Nephron (organoid): ENCODE results near the gene UBXN10.

Experiments used
- H3K27ac Mint-ChIP-seq, 3 experiments: 2 replicates each; pipeline ENCODE4 v1.8.0; 2020; ENCODE audit warnings: mixed read lengths in 3 of 3, mild to moderate bottlenecking in 2 of 3, moderate library complexity in 1 of 3
- H3K27me3 Mint-ChIP-seq: 2 replicates; pipeline ENCODE4 v1.8.0; 2021; ENCODE audit warnings: low read depth, mild to moderate bottlenecking, moderate library complexity, mixed read lengths
- H3K36me3 Mint-ChIP-seq: 2 replicates; pipeline ENCODE4 v1.8.0; 2020; ENCODE audit warnings: low read depth, mixed read lengths
- H3K4me1 Mint-ChIP-seq: 2 replicates; pipeline ENCODE4 v1.8.0; 2020; ENCODE audit warnings: mixed read lengths
- H3K4me3 Mint-ChIP-seq, 3 experiments: 2 replicates each; pipeline ENCODE4 v1.8.0; 2020; ENCODE audit warnings: mild to moderate bottlenecking in 3 of 3, mixed read lengths in 3 of 3, moderate library complexity in 2 of 3
- H3K9me3 Mint-ChIP-seq: 2 replicates; pipeline ENCODE4 v1.8.0; 2020; ENCODE audit warnings: mixed read lengths
- TF ChIP-seq, protein P1 (sequence below), 3 experiments: fragments of 200-600 bp; sonication (generic); IDR thresholded peaks; one replicate each; pipeline ENCODE4 v1.5.0; 2021; ENCODE audit warnings: antibody characterized with exemption in 3 of 3; ENCODE audit not compliant: unreplicated experiment in 3 of 3

Gene UBXN10

DNA sequence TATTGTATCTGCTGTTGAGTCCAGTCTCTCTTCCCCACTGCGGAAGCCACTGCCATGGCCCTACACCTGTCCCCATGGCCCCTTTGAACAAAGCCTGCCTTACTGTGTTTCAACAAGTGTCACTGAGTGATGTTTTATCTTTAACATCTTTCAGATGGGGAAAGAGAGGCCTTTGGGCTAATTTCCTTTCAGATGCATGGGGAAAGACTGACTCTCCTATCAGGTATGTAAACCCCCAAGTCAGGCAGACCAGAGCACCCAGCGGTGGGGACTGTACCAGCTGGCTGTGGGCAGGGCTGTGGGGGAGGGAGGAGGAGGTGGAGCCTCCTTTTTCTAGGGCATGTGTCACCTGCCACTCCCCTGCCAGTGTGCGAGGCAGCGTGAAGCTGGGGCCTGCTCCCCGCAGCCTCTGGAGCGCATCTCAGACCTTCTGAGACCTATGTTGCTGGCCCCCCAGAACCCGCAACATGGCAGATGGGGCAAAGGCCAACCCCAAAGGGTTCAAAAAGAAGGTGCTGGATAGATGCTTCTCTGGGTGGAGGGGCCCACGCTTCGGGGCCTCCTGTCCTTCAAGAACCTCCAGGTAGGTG lies 46.8 kb upstream of the UBXN10 start, which contains the start of gene PLA2G2F:
Gene PLA2G2F (plus strand): TSS at position 363 of the 590 bp plus-strand sequence. CDS start 105 bp downstream, at position 468.
- no peaks in the 10 kb centered on the region for H3K4me1 Mint-ChIP-seq
- TF ChIP-seq, protein P1, sequence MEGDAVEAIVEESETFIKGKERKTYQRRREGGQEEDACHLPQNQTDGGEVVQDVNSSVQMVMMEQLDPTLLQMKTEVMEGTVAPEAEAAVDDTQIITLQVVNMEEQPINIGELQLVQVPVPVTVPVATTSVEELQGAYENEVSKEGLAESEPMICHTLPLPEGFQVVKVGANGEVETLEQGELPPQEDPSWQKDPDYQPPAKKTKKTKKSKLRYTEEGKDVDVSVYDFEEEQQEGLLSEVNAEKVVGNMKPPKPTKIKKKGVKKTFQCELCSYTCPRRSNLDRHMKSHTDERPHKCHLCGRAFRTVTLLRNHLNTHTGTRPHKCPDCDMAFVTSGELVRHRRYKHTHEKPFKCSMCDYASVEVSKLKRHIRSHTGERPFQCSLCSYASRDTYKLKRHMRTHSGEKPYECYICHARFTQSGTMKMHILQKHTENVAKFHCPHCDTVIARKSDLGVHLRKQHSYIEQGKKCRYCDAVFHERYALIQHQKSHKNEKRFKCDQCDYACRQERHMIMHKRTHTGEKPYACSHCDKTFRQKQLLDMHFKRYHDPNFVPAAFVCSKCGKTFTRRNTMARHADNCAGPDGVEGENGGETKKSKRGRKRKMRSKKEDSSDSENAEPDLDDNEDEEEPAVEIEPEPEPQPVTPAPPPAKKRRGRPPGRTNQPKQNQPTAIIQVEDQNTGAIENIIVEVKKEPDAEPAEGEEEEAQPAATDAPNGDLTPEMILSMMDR (IDR thresholded peaks at IDR 0.05; ENCODE audit: unreplicated experiment in 3 of 3): no peak
- no peak within 1 kb of the TSS for H3K27ac Mint-ChIP-seq
- no peaks in the 10 kb centered on the region for H3K36me3 Mint-ChIP-seq
- no peaks in the 10 kb centered on the region for H3K9me3 Mint-ChIP-seq
- no peak within 1 kb of the TSS for H3K4me3 Mint-ChIP-seq
- peaks cover 12% of the 10 kb centered on the region for H3K27me3 Mint-ChIP-seq

DNA sequence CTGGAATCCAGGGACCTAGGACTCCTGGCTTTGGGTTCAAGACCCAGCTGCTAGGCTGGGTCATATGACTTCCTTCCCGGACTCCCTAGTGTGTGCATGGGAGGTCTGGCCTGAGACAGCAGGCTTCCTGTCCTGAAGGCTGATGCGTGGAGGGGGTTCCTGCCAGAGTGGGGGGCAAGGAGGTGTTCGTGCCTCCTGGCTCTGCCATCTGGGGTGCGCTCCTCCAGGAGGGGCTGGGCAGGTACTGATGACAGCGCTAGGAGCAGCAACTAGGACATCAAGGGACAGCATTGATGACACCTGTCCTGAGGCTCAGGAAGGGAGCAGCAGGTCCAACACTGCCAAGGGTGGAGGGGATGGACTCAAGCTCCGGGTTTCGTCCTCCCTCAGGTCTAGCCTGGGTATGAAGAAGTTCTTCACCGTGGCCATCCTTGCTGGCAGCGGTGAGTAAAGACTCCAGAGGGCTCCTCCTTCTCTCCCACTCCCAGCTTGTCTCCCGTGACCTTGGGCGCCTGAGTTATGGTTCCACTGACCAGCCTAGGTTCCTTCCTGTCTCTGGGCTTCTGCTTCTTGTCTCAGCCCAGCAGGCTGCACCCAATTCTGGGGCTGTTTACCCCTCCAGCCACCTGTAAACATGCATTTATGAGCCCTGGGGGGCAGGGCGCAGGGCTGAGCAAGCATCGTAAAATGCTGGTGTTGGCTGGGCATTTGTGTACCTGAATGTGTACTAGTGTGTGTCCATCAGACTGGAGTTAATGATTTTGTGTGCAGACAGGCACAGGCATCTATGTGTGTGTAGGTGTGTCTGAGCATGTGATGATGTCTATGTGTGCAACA lies 45.9 kb upstream of the UBXN10 start:
- TF ChIP-seq, protein P1 (IDR thresholded peaks at IDR 0.05; ENCODE audit: unreplicated experiment in 3 of 3): no peak
- H3K4me1 Mint-ChIP-seq: no peaks in the 10 kb centered on the region
- H3K9me3 Mint-ChIP-seq: no peaks in the 10 kb centered on the region
- no peak overlapping the region for H3K27ac Mint-ChIP-seq
- no peak overlapping the region for H3K4me3 Mint-ChIP-seq
- H3K36me3 Mint-ChIP-seq: no peaks in the 10 kb centered on the region
- H3K27me3 Mint-ChIP-seq: peaks cover 14% of the 10 kb centered on the region

DNA sequence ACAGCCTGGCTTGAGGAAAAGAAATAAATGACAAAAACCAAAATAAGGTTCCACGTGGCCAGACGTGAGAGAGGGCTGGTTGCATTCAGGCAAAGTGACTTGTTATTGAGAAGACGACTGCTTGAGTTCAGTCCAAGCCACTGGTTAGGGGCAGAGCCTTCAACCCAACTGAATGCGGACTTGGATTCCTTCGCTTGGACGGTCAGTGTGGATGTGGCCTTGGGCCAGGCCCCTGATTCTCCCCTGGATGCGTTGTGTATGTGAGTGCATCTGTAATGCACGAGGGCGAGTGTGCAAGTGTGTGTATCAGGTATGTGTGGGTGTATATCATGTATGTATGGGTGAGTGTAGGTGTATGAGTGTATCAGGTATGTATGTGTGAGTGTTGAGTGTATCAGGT lies 44.9 kb upstream of the UBXN10 start:
- Mint-ChIP-seq H3K36me3 (no peaks in the 10 kb centered on the region), H3K27ac (no peak overlapping the region), H3K4me3 (no peak overlapping the region), H3K4me1 (no peaks in the 10 kb centered on the region), H3K9me3 (no peaks in the 10 kb centered on the region), H3K27me3 (peaks cover 14% of the 10 kb centered on the region)
- TF ChIP-seq, protein P1 (IDR thresholded peaks at IDR 0.05; ENCODE audit: unreplicated experiment in 3 of 3): no peak

DNA sequence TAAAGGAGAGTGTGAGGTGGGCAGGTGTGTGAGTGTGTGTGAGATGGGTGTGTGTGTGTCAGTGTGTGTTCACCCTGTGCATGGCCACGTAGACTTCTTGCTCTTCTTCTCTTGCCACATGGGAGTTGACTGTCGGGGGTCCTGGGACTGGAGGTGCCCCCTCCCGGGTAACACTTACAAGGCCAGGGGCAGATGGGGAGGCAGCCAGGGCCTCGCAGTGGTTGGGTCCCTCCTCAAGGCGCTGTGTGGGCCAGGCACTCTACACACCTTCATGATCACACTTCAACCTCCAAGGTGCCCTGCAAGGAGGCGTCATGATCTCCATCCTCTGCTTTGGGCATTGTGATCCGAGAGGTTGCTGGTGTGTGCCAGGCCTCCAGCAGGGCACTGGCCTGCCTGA lies 44.4 kb upstream of the UBXN10 start:
- H3K36me3 Mint-ChIP-seq: no peaks in the 10 kb centered on the region
- H3K4me1 Mint-ChIP-seq: no peaks in the 10 kb centered on the region
- peaks cover 14% of the 10 kb centered on the region for H3K27me3 Mint-ChIP-seq
- no peak overlapping the region for H3K4me3 Mint-ChIP-seq
- no peaks in the 10 kb centered on the region for H3K9me3 Mint-ChIP-seq
- no peak overlapping the region for H3K27ac Mint-ChIP-seq
- TF ChIP-seq, protein P1 (IDR thresholded peaks at IDR 0.05; ENCODE audit: unreplicated experiment in 3 of 3): no peak

DNA sequence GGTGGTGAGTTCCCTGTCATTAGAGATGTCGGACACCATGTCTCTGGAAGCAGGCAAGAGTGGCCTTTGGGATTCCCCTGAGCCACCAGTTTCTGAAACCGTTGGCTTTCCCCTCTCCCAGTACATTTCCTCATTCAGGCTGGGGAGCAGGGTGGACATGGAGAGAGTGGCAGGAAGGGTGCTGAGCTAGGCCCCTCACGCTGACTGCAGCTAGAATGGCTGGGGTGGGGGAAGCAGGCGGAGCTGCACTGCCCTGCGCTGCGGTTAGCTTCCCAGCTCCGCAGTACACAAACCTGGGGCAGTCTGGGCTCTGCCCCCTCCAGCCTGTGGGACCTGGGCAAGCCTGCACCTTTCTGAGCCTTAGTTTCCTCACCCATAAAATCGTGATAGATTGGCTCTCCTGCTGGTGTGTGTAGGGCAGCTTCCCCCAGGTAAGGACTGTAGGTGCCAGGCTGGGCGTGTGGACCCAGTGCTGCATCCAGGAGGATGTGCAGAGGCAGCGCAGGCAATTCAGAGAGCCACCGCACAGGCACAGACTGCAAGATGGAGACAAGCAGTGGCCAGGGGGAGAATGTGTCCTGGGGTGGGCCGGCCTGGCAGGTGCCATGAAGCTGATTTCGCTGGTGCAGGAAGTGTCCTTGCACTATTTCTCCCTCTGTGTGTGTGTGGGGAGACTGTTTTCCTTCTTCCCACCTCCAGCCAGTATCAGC lies 43.7 kb upstream of the UBXN10 start:
- H3K4me3 Mint-ChIP-seq: no peak overlapping the region
- peaks cover 14% of the 10 kb centered on the region for H3K27me3 Mint-ChIP-seq
- TF ChIP-seq, protein P1 (IDR thresholded peaks at IDR 0.05; ENCODE audit: unreplicated experiment in 3 of 3): no peak
- no peak overlapping the region for H3K27ac Mint-ChIP-seq
- no peaks in the 10 kb centered on the region for H3K4me1 Mint-ChIP-seq
- H3K36me3 Mint-ChIP-seq: no peaks in the 10 kb centered on the region
- H3K9me3 Mint-ChIP-seq: no peaks in the 10 kb centered on the region
